Stimulated activated naive B cell treated with anti-CD40 and anti-IgM and Interleukin-4, amounts not matched to agents 10 μg/mL and 1 μg/mL and 100 μg/mL, for 72 hours (primary cell): Measurements from ENCODE around the gene NKAPL.

Experiments
- ATAC-seq, 2 donors: fragments of 150-1000 bp; cut with Tn5 transposase; replicated peaks; 2 replicates each; pipeline ENCODE4 v1.10.0; 2021; ENCODE audit warnings: moderate library complexity in 1 of 2
- DNase-seq: peaks from one replicate; pipeline ENCODE4 v3.0.0; 2021
- H3K27ac Mint-ChIP-seq: one replicate; pipeline ENCODE4 v1.8.0; 2022; ENCODE audit warnings: mild to moderate bottlenecking, mixed read lengths
- H3K27me3 Mint-ChIP-seq, 2 donors: one replicate each; pipeline ENCODE4 v1.8.0; 2022; ENCODE audit warnings: mixed read lengths in 2 of 2
- H3K36me3 Mint-ChIP-seq, 2 donors: one replicate each; pipeline ENCODE4 v1.8.0; 2022; ENCODE audit warnings: mixed read lengths in 2 of 2, mild to moderate bottlenecking in 1 of 2
- H3K4me1 Mint-ChIP-seq, 2 donors: one replicate each; pipeline ENCODE4 v1.8.0; 2022; ENCODE audit warnings: mixed read lengths in 2 of 2, mild to moderate bottlenecking in 1 of 2
- H3K4me3 Mint-ChIP-seq, 2 donors: one replicate each; pipeline ENCODE4 v1.8.0; 2022; ENCODE audit warnings: mild to moderate bottlenecking in 2 of 2, mixed read lengths in 2 of 2, moderate library complexity in 1 of 2
- H3K9me3 Mint-ChIP-seq, 2 donors: one replicate each; pipeline ENCODE4 v1.8.0; 2022; ENCODE audit warnings: mixed read lengths in 2 of 2, mild to moderate bottlenecking in 1 of 2

NKAPL gene

DNA sequence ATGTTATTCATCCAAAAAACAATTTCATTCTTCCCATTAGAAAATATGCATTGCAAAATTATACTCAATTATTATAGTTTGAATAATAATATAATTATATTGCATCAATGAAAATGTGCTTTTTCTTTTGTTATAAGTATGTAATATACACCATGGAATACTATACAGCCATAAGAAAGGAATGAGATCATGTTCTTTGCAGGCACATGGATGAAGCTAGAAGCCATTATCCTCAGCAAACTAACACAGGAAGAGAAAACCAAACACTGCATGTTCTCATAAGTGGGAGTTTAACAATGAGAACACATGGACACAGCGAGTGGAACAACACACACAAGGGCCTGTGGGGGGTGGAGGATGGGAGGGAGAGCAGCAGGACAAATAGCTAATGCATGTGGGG is 2.1 kb upstream of the NKAPL start:
- H3K27ac Mint-ChIP-seq, result no peak overlapping the region
- H3K4me1 Mint-ChIP-seq, result peaks cover 8 to 20% of the 10 kb centered on the region in 2 donors
- DNase-seq, result no peak
- H3K27me3 Mint-ChIP-seq, result peaks cover 0 to 12% of the 10 kb centered on the region in 2 donors
- H3K36me3 Mint-ChIP-seq, result peaks cover 6 to 14% of the 10 kb centered on the region in 2 donors
- peaks cover 3 to 12% of the 10 kb centered on the region in 2 donors for H3K9me3 Mint-ChIP-seq
- no peak overlapping the region for H3K4me3 Mint-ChIP-seq
- ATAC-seq, result no peak

DNA sequence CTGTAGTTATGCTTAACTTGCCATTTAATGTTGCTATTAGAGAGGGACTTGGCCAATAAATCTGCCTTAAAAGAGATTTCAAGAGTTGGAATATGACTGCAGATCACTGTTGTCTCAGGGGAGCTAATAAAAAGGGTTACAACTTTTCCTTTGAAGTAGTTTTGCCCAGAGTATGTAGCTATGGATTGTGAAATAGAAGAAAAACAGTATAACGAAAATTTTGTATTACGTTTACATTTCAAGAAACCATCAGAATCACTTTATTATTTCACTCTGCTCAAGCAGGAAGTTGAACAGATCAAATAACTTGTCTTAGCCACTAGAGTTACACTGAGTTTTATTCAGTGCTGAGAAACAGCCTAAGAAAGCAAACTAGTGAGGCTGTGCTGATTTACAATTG is 4.8 kb downstream of the NKAPL start:
- no peak for DNase-seq
- no peak overlapping the region for H3K27ac Mint-ChIP-seq
- peaks cover 0 to 5% of the 10 kb centered on the region in 2 donors for H3K9me3 Mint-ChIP-seq
- ATAC-seq, result no peak
- H3K4me1 Mint-ChIP-seq, result peaks cover 3 to 7% of the 10 kb centered on the region in 2 donors
- peaks cover 0 to 4% of the 10 kb centered on the region in 2 donors for H3K27me3 Mint-ChIP-seq
- H3K36me3 Mint-ChIP-seq, result peaks cover 4 to 9% of the 10 kb centered on the region in 2 donors
- H3K4me3 Mint-ChIP-seq, result no peak overlapping the region

DNA sequence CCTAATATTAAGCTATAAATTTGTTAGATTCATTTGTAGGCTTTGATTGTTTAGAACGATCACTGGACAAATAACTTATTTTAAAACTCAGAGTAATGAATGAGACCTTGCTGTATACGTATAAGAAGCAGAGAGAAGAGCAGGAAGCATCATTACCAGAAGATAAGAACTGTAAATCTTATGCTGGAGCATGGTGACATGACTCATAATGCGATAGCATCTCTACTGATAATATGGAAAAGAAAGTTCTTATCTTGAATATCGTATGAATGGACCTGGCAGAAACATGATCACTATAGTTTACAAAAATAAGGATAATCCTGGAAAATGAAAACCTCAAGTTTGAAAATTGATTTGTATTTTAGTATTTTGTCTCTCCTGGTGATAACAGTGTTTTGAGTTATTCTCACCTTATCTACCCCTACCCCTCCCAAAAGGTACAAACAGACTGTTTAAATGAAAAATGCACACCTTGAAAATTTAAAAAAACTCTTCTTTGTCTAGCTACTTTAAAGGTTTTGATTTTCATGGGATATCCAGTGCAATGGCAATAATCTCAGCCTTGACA is 5.8 kb downstream of the NKAPL start:
- Mint-ChIP-seq H3K36me3 (peaks cover 0 to 3% of the 10 kb centered on the region in 2 donors), H3K4me3 (no peak overlapping the region), H3K27me3 (no peaks in the 10 kb centered on the region), H3K4me1 (peaks cover 0 to 5% of the 10 kb centered on the region in 2 donors), H3K27ac (no peak overlapping the region), H3K9me3 (peaks cover 0 to 2% of the 10 kb centered on the region in 2 donors)
- DNase-seq (no peak), ATAC-seq (no peak)

DNA sequence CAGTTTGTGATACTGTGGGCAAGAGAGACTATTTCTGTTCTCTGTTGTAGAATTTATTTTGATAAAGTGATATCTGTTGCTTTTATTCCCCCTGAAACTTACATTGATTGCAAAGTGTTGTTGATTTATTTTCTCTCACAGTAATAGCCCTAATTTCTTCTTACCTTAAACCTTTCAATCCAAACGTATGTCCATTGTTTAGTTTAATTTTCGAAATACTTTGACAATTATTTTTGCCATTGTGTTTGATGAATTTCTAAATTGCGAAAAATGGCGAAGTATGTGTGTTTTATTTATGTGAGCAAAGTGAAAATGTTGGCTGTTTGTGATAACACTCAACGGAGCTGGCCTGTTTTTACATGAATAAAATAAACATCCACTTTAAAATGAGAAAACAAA is 7.5 kb downstream of the NKAPL start:
- Mint-ChIP-seq H3K9me3 (no peaks in the 10 kb centered on the region), H3K27ac (no peak overlapping the region), H3K4me1 (peaks cover 0 to 5% of the 10 kb centered on the region in 2 donors), H3K36me3 (peaks cover 0 to 5% of the 10 kb centered on the region in 2 donors), H3K27me3 (no peaks in the 10 kb centered on the region), H3K4me3 (no peak overlapping the region)
- ATAC-seq (no peak), DNase-seq (no peak)

DNA sequence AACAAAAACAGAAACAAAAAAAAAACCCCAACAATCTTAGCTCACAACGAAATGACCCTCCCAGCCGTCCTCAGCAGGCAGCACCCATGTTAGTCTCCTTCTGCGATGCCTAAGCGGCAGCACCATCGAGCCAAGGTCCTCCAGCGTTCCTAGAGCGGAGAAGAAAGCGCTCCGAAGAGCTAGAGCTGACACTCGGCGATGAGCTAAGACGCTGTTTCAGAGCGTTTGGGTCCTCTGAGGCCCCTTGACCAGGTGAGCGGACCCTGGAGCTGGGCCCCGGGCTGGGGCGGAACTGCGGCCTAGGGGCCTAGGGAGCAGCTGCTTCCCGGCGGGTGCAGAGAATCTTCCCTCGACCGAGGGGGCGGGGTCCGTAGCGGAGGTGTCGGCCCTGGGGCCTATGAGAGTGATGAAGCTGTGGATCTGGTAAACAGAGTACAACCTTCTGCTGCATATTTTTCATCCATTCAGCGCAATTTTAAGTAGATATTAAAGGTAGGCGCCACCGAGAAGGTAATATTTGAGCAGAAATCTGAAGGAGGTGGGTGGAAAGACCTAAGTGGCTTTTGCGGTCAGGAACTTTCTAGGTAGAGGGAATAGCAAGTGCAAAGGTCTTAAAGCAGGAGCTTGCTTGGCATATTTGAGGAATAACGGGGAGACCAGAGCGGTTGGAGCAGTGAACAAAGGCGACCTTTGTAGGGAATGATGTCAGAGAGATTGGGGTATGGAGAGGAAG is 8.0 kb downstream of the NKAPL start, which contains the start of gene ZSCAN26:
TSS of gene ZSCAN26 (plus strand) at position 182 of the 733 bp plus-strand sequence. CDS start 4,777 bp downstream, outside the sequence.
- Mint-ChIP-seq H3K4me3 (no peak within 1 kb of the TSS), H3K27me3 (no peaks in the 10 kb centered on the region), H3K36me3 (peaks cover 0 to 11% of the 10 kb centered on the region in 2 donors), H3K9me3 (no peaks in the 10 kb centered on the region), H3K4me1 (peaks cover 0 to 5% of the 10 kb centered on the region in 2 donors), H3K27ac (no peak within 1 kb of the TSS)
- ATAC-seq (peak; percentile 98 to 99), DNase-seq (peak; percentile 89)

DNA sequence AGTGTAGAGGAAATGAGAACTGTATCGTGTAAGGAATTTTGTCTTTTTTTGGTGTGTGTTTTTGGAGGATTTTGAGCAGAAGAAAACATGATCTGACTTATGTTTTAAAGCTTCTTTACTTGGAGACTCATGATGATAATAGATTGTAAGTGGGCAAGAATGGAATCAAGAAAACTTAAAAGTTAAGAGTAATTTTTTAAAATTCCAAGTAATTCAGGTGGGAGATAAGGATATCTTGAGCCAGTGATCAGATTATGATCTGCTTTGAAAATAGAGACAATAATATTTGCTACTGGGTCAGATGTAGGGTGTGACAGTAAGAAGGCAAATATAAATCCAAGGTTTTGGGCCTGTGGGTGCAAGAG is 8.6 kb downstream of the NKAPL start:
- Mint-ChIP-seq H3K9me3 (no peaks in the 10 kb centered on the region), H3K27me3 (no peaks in the 10 kb centered on the region), H3K36me3 (peaks cover 3 to 16% of the 10 kb centered on the region in 2 donors), H3K27ac (no peak overlapping the region), H3K4me1 (peaks cover 0 to 5% of the 10 kb centered on the region in 2 donors), H3K4me3 (no peak overlapping the region)
- DNase-seq, result no peak
- no peak for ATAC-seq

DNA sequence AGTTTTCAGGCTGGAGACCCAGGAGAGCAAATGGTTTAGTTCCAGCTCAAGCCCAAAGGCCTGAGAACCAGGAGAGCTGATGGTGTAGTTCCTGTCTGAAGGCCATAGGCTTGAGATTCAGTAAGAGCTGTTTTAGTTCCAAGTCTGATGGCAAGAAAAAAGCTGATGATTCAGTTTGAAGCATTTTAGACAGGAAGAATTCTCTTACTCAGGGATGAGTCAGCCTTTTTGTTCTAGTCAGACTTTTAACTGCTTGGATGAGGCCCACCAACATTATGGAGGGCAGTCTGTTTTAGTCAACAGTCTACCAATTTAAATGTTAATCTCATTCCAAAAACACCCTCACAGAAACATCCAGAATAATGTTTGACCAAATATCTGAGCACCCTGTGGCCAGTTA is 10.4 kb downstream of the NKAPL start:
- Mint-ChIP-seq H3K27me3 (no peaks in the 10 kb centered on the region), H3K27ac (peak overlapping the region; percentile 14), H3K9me3 (no peaks in the 10 kb centered on the region), H3K36me3 (peaks cover 10 to 27% of the 10 kb centered on the region in 2 donors), H3K4me1 (peaks cover 0 to 5% of the 10 kb centered on the region in 2 donors), H3K4me3 (no peak overlapping the region)
- ATAC-seq (no peak), DNase-seq (no peak)

DNA sequence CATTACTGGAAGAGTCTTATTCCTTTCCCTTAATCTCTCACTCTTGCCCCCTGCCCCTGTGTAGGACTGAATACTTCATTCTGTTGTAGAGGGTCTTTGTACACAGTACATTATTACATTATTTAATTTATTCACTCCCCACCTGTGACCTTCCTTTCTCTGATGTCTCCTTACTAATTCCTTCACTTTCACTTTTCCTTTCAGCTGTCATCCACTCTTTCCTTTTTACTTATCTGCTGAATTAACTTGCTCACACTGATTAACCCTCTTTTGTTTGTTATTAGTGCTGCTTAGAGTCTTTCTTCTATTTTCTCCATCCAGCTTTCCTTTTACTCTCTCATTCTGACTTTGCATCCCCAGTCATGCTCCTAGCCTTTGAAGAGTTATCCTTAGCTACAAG is 15.8 kb downstream of the NKAPL start:
- H3K9me3 Mint-ChIP-seq, result no peaks in the 10 kb centered on the region
- ATAC-seq (no peak), DNase-seq (no peak)
- H3K27ac Mint-ChIP-seq, result no peak overlapping the region
- H3K27me3 Mint-ChIP-seq, result no peaks in the 10 kb centered on the region
- H3K36me3 Mint-ChIP-seq, result peaks cover 23 to 57% of the 10 kb centered on the region in 2 donors
- H3K4me1 Mint-ChIP-seq, result no peaks in the 10 kb centered on the region
- H3K4me3 Mint-ChIP-seq, result no peak overlapping the region

DNA sequence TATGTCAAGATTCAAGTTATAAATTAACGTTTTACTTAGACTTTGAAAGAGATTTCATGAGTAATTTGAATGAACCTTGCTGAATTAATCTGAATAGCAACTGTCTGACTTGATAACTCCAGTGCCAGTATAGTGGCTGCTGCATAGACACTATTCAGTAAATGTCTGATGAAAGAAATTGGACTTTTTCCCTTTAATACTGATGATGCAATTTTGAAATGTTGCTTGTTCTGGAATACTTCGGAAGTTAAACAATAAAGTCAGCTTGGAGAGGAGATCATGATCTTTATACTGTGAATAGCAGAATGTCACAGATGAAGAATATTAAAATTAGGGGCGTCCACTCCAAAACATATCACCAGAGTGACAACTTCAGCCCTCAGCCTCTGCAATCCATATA is 18.6 kb downstream of the NKAPL start:
- Mint-ChIP-seq H3K4me1 (peaks cover 7 to 13% of the 10 kb centered on the region in 2 donors), H3K36me3 (peaks cover 24 to 44% of the 10 kb centered on the region in 2 donors), H3K4me3 (no peak overlapping the region), H3K9me3 (no peaks in the 10 kb centered on the region), H3K27ac (no peak overlapping the region), H3K27me3 (peaks cover 11% of the 10 kb centered on the region in 2 donors)
- DNase-seq, result no peak
- ATAC-seq, result no peak

DNA sequence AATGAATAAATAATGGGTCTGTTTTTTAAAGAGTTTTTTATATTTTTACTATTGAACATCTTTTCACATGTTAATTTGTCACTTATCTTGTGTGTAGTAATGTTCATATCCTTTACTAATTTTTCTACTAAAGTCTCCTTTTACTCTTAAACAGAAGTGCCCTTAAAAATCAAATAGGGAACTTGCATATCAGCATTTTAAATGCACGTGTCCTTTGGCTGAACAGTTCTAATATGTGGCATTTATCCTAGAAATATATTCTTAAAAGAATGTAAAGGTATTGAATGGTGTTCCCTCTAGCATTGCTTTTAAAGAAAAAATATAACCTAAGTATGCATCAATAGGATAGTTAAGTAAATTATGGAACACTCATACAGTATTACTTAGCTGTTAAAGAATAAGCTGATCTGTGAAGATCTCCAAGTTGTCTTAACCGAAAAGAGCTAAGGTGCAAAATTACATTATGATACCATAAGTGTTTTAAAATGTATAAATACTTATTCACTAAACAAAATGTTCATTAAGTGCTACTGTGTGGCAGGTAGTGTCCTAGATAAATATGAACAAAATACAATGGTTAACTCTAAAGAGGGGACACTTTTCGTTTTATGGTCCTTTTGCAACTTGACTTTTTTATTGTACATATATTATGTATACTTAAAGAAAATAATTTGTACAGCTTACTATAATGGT is 21.6 kb downstream of the NKAPL start:
- DNase-seq (no peak), ATAC-seq (no peak)
- H3K27ac Mint-ChIP-seq, result no peak overlapping the region
- no peaks in the 10 kb centered on the region for H3K9me3 Mint-ChIP-seq
- peaks cover 7 to 13% of the 10 kb centered on the region in 2 donors for H3K4me1 Mint-ChIP-seq
- peak overlapping the region; percentile 86 to 92 for H3K4me3 Mint-ChIP-seq
- peaks cover 23 to 40% of the 10 kb centered on the region in 2 donors for H3K36me3 Mint-ChIP-seq
- peaks cover 11 to 12% of the 10 kb centered on the region in 2 donors for H3K27me3 Mint-ChIP-seq

DNA sequence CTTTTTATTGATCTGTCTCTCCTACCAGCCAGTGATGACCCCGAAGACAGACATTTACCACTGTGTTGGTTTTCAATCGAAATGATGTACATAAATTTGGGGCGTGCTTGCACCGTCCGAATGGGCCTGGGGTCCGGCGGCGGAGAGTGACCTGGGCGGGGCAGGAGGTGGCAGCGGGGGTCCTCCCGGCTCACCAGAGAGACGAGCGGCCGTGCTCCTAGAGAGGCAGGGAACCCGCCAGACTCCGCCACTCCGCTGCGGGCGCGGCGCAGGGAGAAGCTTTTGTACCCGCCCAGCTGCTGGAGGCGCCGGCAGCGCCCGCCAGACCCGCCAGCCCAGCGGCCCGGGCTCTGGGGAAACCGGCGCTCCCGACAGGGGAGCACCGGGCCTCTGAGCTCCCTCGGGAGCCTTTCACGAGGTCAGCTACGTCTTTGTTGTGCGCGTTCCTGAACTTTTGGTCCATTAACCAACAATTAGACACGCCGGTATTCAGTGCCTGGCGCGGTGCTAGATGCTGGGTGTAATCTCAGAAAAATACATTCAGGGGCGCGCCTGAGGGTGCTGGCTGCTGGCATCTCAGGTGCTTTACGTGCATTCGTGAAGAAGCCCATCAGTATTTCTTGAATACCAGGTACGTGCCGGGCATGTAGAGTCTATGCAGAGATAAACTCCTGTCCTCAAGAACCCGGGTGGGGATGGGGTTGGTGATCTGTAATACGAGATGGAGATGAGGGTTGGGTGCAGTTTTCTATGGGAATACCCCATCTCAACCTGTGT is 22.4 kb downstream of the NKAPL start, which contains the start of gene PGBD1:
TSS of gene PGBD1 (plus strand) at position 285 of the 777 bp plus-strand sequence. CDS start 2,242 bp downstream, outside the sequence.
- H3K9me3 Mint-ChIP-seq, result no peaks in the 10 kb centered on the region
- DNase-seq (peak; percentile 64), ATAC-seq (peak; percentile 95 to 97)
- peaks cover 19 to 38% of the 10 kb centered on the region in 2 donors for H3K36me3 Mint-ChIP-seq
- H3K27ac Mint-ChIP-seq, result no peak within 1 kb of the TSS
- H3K27me3 Mint-ChIP-seq, result peaks cover 12 to 13% of the 10 kb centered on the region in 2 donors
- H3K4me3 Mint-ChIP-seq, result peak within 1 kb of the TSS; percentile 86 to 92
- peaks cover 7 to 13% of the 10 kb centered on the region in 2 donors for H3K4me1 Mint-ChIP-seq

DNA sequence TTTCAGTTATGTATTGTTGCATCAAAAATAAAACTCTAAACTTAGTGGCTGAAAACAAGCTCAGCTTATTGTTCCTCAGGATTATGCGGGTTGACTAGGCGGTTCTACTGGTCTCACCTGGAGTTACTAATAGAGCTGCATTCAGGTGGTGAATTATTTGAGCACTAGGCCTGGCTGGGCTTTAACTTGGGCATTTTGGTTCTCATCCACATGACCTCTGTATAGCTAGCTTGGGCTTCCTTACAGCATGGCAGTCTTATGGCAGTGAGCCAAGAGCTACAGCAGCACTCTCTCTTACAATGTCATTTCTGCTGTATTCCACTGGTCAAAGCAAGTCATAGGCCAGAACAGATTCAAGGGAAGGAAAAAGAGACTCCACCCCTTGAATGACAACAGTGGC is 23.8 kb downstream of the NKAPL start:
- Mint-ChIP-seq H3K4me1 (peaks cover 7 to 13% of the 10 kb centered on the region in 2 donors), H3K36me3 (peaks cover 24 to 38% of the 10 kb centered on the region in 2 donors), H3K9me3 (no peaks in the 10 kb centered on the region), H3K27me3 (peaks cover 12 to 16% of the 10 kb centered on the region in 2 donors), H3K4me3 (no peak overlapping the region), H3K27ac (no peak overlapping the region)
- DNase-seq (no peak), ATAC-seq (no peak)

DNA sequence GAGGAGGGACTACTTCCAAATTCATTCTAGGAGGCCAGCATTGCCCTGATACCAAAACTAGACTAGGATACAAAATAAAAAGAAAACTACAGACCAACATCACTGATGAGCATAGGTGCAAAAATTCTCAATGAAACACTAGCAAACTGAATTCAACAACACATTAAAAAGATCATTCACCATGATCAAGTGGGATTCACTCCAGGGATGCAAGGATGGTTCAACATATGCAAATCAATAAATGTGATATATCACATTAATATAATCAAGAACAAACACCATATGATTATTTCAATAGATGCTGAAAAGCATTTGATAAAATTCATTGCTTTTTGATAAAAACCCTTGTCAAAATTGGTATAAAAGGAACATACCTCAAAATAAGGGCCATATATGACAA is 32.5 kb downstream of the NKAPL start:
- Mint-ChIP-seq H3K27me3 (peaks cover 0 to 1% of the 10 kb centered on the region in 2 donors), H3K36me3 (peaks cover 14 to 30% of the 10 kb centered on the region in 2 donors), H3K4me3 (no peak overlapping the region)

DNA sequence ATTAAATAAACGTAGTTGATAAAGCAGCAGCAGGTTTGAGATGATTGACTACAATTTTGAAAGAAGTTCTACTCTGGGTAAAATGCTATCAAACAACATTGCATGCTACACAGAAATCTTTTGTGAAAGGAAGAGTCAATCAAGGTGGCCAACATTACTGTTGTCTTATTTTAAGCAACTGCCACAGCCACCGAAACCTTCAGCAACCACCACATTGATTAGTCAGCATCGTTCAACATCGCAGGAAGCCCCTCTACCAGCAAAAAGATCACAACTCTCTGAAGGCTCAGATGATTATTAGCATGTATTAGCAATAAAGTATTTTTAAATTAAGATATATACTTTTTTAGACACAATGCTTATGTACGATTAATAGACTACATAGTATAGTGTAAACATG is 36.2 kb downstream of the NKAPL start:
- ATAC-seq (no peak), DNase-seq (no peak)
- Mint-ChIP-seq H3K27me3 (no peaks in the 10 kb centered on the region), H3K4me3 (no peak overlapping the region), H3K4me1 (no peaks in the 10 kb centered on the region), H3K36me3 (peaks cover 8 to 23% of the 10 kb centered on the region in 2 donors), H3K9me3 (peaks cover 4% of the 10 kb centered on the region in 2 donors), H3K27ac (no peak overlapping the region)

More for the DNA sequence above, 32.5 kb downstream of the NKAPL start:
- H3K9me3 Mint-ChIP-seq, result peaks cover 2 to 4% of the 10 kb centered on the region in 2 donors
- DNase-seq (no peak), ATAC-seq (no peak)
- H3K27ac Mint-ChIP-seq, result no peak overlapping the region
- no peaks in the 10 kb centered on the region for H3K4me1 Mint-ChIP-seq
